ENCODE measurements around the gene GLI3.

GLI3 gene

DNA sequence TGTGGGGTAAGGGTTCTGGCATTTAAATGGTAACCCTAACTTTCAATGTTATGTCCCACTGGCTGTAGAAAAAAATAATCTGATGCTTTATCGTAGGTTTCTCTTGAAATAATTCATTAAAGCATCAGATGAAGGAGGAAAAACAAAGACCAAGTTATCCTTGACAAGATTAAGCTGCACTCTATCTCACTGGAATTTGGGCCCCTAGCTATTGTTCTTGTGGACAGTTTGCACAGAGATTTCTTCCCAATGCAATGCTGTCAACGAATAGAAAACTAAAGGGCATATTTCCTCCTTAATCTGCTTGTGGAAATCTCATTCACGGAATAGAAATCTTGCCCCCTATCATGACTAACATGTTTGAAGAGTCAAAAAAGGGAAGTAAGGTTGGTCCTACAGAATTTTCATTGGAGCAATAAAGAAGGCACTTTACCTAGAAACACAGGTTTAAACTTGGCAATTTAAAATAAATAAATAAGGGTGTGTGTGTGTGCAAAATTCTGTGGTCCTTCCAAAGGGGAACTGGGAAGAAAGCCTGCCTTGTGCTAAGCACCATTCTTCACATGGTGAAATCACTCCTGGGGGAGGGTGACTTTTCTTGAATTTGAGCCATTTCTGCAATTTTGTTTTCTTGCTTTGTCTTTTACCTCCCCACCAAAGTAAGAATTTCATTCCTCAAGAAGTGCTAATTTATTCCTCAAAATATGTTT, 242.8 kb downstream of the GLI3 start:
- TF ChIP-seq, protein P1, sequence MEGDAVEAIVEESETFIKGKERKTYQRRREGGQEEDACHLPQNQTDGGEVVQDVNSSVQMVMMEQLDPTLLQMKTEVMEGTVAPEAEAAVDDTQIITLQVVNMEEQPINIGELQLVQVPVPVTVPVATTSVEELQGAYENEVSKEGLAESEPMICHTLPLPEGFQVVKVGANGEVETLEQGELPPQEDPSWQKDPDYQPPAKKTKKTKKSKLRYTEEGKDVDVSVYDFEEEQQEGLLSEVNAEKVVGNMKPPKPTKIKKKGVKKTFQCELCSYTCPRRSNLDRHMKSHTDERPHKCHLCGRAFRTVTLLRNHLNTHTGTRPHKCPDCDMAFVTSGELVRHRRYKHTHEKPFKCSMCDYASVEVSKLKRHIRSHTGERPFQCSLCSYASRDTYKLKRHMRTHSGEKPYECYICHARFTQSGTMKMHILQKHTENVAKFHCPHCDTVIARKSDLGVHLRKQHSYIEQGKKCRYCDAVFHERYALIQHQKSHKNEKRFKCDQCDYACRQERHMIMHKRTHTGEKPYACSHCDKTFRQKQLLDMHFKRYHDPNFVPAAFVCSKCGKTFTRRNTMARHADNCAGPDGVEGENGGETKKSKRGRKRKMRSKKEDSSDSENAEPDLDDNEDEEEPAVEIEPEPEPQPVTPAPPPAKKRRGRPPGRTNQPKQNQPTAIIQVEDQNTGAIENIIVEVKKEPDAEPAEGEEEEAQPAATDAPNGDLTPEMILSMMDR (IDR thresholded peaks at IDR 0.05; ENCODE audit: low read depth, low read length): no peak
- no peak overlapping the region for H3K4me3 ChIP-seq (ENCODE audit: low read depth, low read length)

- H3K4me3 ChIP-seq (ENCODE audit: low read depth, low read length): no peak overlapping the region
- TF ChIP-seq, protein P1 (IDR thresholded peaks at IDR 0.05; ENCODE audit: low read depth, low read length): no peak
Observed at GRCh38 chr7:41992881-41993867, 243.8 kb downstream of the GLI3 start.

DNA sequence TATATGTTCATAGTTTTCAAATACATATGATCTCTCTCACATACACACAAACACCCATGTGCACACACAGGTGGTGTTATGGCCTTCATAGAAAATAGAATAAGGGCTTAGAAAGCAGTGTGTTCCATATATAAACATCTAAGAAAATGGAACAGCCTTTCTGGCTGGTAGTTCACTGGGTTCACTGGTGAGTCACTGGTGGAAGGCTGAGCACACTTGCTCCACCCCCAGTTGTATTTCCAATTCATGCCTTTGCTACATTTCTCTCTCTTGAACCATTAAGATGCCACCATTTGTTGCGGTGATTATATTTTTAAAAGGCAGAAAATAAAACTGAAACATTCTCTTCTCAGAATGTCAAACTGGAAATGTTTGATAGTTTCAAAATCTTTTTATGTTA, 252.1 kb downstream of the GLI3 start:
- H3K4me3 ChIP-seq (ENCODE audit: low read depth, low read length): no peak overlapping the region
- TF ChIP-seq, protein P1 (IDR thresholded peaks at IDR 0.05; ENCODE audit: low read depth, low read length): no peak

- TF ChIP-seq, protein P1 (IDR thresholded peaks at IDR 0.05; ENCODE audit: low read depth, low read length): no peak
- no peak overlapping the region for H3K4me3 ChIP-seq (ENCODE audit: low read depth, low read length)
Observed at GRCh38 chr7:41981046-41982040, 255.7 kb downstream of the GLI3 start.

- no peak overlapping the region for H3K4me3 ChIP-seq (ENCODE audit: low read depth, low read length)
- TF ChIP-seq, protein P1 (IDR thresholded peaks at IDR 0.05; ENCODE audit: low read depth, low read length): peak; percentile 59
Observed at GRCh38 chr7:41979834-41980307, 257.1 kb downstream of the GLI3 start.

DNA sequence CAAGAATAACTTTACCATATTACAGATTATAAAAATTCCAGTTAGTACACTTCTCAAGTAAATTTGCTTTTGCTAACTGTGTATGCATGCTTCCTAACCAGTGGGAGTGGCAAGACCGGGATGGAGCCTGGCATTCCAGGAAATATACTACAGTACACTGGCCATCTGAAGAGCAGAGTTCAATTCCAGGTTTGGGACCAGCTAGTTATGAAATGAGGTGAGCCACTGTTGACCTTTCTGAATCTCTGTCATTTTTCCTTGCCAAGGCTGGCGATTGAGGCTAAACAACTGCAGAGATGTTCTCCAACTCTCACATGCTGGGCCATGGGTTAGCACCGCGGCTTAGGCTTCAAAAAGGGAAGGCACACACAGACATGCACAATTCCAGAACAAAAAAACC, 258.2 kb downstream of the GLI3 start:
- H3K4me3 ChIP-seq (ENCODE audit: low read depth, low read length): no peak overlapping the region
- TF ChIP-seq, protein P1 (IDR thresholded peaks at IDR 0.05; ENCODE audit: low read depth, low read length): no peak

Data from WI38 (cell line).